HEK293 (cell line): Measurements from ENCODE around the gene MRPS10.
A peak's percentile ranks its signal among the peaks of the same experiment; 100 is the strongest.

ENCODE experiments used
- CTCF ChIA-PET: fragments of 350-600 bp; formaldehyde crosslinking; extraction: SDS; loops from one replicate; lab custom pipeline; 2021; ENCODE audit warnings: antibody characterized with exemption; lab: Yijun Ruan, JAX
- POLR2A ChIA-PET: fragments of 300-600 bp; formaldehyde crosslinking; extraction: SDS; loops from one replicate; lab custom pipeline; 2020; ENCODE audit warnings: antibody characterized with exemption, inconsistent platforms; lab: Yijun Ruan, JAX
- H3K27ac ChIP-seq: fragments of 200-500 bp; sonication (Bioruptor generic); 2 replicates; pipeline ENCODE4 v1.5.1; 2014; ENCODE audit warnings: low read depth, low read length, control low read depth, inconsistent platforms; ENCODE audit errors: extremely low read depth
- H3K36me3 ChIP-seq, 2 experiments: fragments of 200-500 bp in 1 of 2; sonication (Bioruptor generic) in 1 of 2; 1 replicate in 1 of 2; 2 replicates in 1 of 2; pipeline ENCODE4 v1.5.1; 2014 to 2017; ENCODE audit warnings: inconsistent platforms in 2 of 2, low read length in 2 of 2; ENCODE audit not compliant: control insufficient read depth in 2 of 2, insufficient read depth in 1 of 2
- H3K4me1 ChIP-seq: fragments of 200-500 bp; sonication (Bioruptor generic); 2 replicates; pipeline ENCODE4 v1.5.1; 2014; ENCODE audit warnings: mild to moderate bottlenecking, low read length, inconsistent platforms; ENCODE audit not compliant: control insufficient read depth, insufficient read depth
- H3K4me3 ChIP-seq: 2 replicates; pipeline ENCODE4 v1.5.1; 2011; ENCODE audit warnings: low read depth, mild to moderate bottlenecking, control low read depth, low read length, moderate library complexity
- H3K9me3 ChIP-seq: fragments of 200-500 bp; sonication (Bioruptor generic); 2 replicates; pipeline ENCODE4 v1.5.1; 2014; ENCODE audit warnings: low read depth, low read length, inconsistent platforms; ENCODE audit not compliant: control insufficient read depth, insufficient read depth
- FEZF1 ChIP-seq: fragments of 450-650 bp; formaldehyde crosslinking; IDR thresholded peaks from 2 replicates; pipeline ENCODE4 v1.5.1; 2016; ENCODE audit warnings: missing biosample characterization, missing genetic modification characterization
- GLI4 ChIP-seq: fragments of 450-650 bp; formaldehyde crosslinking; IDR thresholded peaks from 2 replicates; pipeline ENCODE4 v1.5.1; 2016; ENCODE audit warnings: missing biosample characterization, missing genetic modification characterization
- GLIS1 ChIP-seq: fragments of 450-650 bp; formaldehyde crosslinking; IDR thresholded peaks from 2 replicates; pipeline ENCODE4 v1.5.1; 2016; ENCODE audit warnings: missing biosample characterization, missing genetic modification characterization
- HOXD13 ChIP-seq: sonication (generic); formaldehyde crosslinking; IDR thresholded peaks from 2 replicates; pipeline ENCODE4 v1.8.0; 2022; ENCODE audit warnings: missing genetic modification reagents, borderline replicate concordance
- KLF1 ChIP-seq: fragments of 450-650 bp; formaldehyde crosslinking; IDR thresholded peaks from 2 replicates; pipeline ENCODE4 v1.5.1; 2016; ENCODE audit warnings: missing biosample characterization, missing genetic modification characterization
- KLF16 ChIP-seq: fragments of 450-650 bp; formaldehyde crosslinking; IDR thresholded peaks from 2 replicates; pipeline ENCODE4 v1.5.1; 2017; ENCODE audit warnings: missing biosample characterization, missing genetic modification characterization
- KLF7 ChIP-seq: fragments of 450-650 bp; formaldehyde crosslinking; IDR thresholded peaks from 2 replicates; pipeline ENCODE4 v1.5.1; 2016; ENCODE audit warnings: missing biosample characterization, missing genetic modification characterization, borderline replicate concordance
- KLF9 ChIP-seq: fragments of 450-650 bp; formaldehyde crosslinking; IDR thresholded peaks from 2 replicates; pipeline ENCODE4 v1.5.1; 2016; ENCODE audit warnings: missing biosample characterization, missing genetic modification characterization, low read depth
- MYNN ChIP-seq: fragments of 450-650 bp; formaldehyde crosslinking; IDR thresholded peaks from 2 replicates; pipeline ENCODE4 v1.5.1; 2016; ENCODE audit warnings: missing biosample characterization, missing genetic modification characterization, borderline replicate concordance
- OVOL3 ChIP-seq: fragments of 450-650 bp; formaldehyde crosslinking; IDR thresholded peaks from 2 replicates; pipeline ENCODE4 v1.5.1; 2016; ENCODE audit warnings: missing biosample characterization, missing genetic modification characterization
- REPIN1 ChIP-seq: fragments of 450-650 bp; formaldehyde crosslinking; IDR thresholded peaks from 2 replicates; pipeline ENCODE4 v1.5.1; 2017; ENCODE audit warnings: missing biosample characterization, missing genetic modification characterization, low read depth
- SP2 ChIP-seq: fragments of 450-650 bp; formaldehyde crosslinking; IDR thresholded peaks from 2 replicates; pipeline ENCODE4 v1.5.1; 2016; ENCODE audit warnings: missing biosample characterization, missing genetic modification characterization
- ZBTB48 ChIP-seq: fragments of 450-650 bp; formaldehyde crosslinking; IDR thresholded peaks from 2 replicates; pipeline ENCODE4 v1.5.1; 2016; ENCODE audit warnings: missing biosample characterization, missing genetic modification characterization
- ZFP3 ChIP-seq: fragments of 450-650 bp; formaldehyde crosslinking; IDR thresholded peaks from 2 replicates; pipeline ENCODE4 v1.5.1; 2016; ENCODE audit warnings: low read depth, missing biosample characterization, missing genetic modification characterization
- ZFP41 ChIP-seq: fragments of 450-650 bp; formaldehyde crosslinking; IDR thresholded peaks from 2 replicates; pipeline ENCODE4 v1.5.1; 2016; ENCODE audit warnings: missing biosample characterization, missing genetic modification characterization, borderline replicate concordance
- ZNF140 ChIP-seq: fragments of 450-650 bp; formaldehyde crosslinking; IDR thresholded peaks from 2 replicates; pipeline ENCODE4 v1.5.1; 2016; ENCODE audit warnings: missing biosample characterization, missing genetic modification characterization
- ZNF16 ChIP-seq: fragments of 450-650 bp; formaldehyde crosslinking; IDR thresholded peaks from 2 replicates; pipeline ENCODE4 v1.5.1; 2016; ENCODE audit warnings: low read depth, missing biosample characterization, missing genetic modification characterization
- ZNF223 ChIP-seq: fragments of 450-650 bp; formaldehyde crosslinking; IDR thresholded peaks from 2 replicates; pipeline ENCODE4 v1.5.1; 2016; ENCODE audit warnings: missing biosample characterization, missing genetic modification characterization
- ZNF350 ChIP-seq: fragments of 450-650 bp; formaldehyde crosslinking; IDR thresholded peaks from 2 replicates; pipeline ENCODE4 v1.5.0; 2017; ENCODE audit warnings: missing biosample characterization, mild to moderate bottlenecking, missing genetic modification characterization
- ZNF354C ChIP-seq: fragments of 450-650 bp; formaldehyde crosslinking; IDR thresholded peaks from 2 replicates; pipeline ENCODE4 v1.5.1; 2016; ENCODE audit warnings: missing biosample characterization, missing genetic modification characterization, low read depth, borderline replicate concordance
- ZNF391 ChIP-seq: fragments of 450-650 bp; formaldehyde crosslinking; IDR thresholded peaks from 2 replicates; pipeline ENCODE4 v1.5.1; 2016; ENCODE audit warnings: low read depth, missing biosample characterization, missing genetic modification characterization, borderline replicate concordance
- ZNF394 ChIP-seq: fragments of 450-650 bp; formaldehyde crosslinking; IDR thresholded peaks from 2 replicates; pipeline ENCODE4 v1.5.1; 2016; ENCODE audit warnings: missing biosample characterization, missing genetic modification characterization, mild to moderate bottlenecking, moderate library complexity, borderline replicate concordance
- ZNF423 ChIP-seq: fragments of 450-650 bp; formaldehyde crosslinking; IDR thresholded peaks from 2 replicates; pipeline ENCODE4 v1.5.1; 2016; ENCODE audit warnings: missing biosample characterization, missing genetic modification characterization
- ZNF544 ChIP-seq: fragments of 450-650 bp; formaldehyde crosslinking; IDR thresholded peaks from 2 replicates; pipeline ENCODE4 v1.5.0; 2017; ENCODE audit warnings: missing biosample characterization, missing genetic modification characterization
- ZNF621 ChIP-seq: fragments of 450-650 bp; formaldehyde crosslinking; IDR thresholded peaks from 2 replicates; pipeline ENCODE4 v1.5.1; 2017; ENCODE audit warnings: missing biosample characterization, missing genetic modification characterization
- ZNF629 ChIP-seq: fragments of 450-650 bp; formaldehyde crosslinking; IDR thresholded peaks from 2 replicates; pipeline ENCODE4 v1.5.1; 2017; ENCODE audit warnings: missing biosample characterization, missing genetic modification characterization
- ZNF777 ChIP-seq: fragments of 450-650 bp; formaldehyde crosslinking; IDR thresholded peaks from 2 replicates; pipeline ENCODE4 v1.5.1; 2017; ENCODE audit warnings: missing biosample characterization, missing genetic modification characterization, borderline replicate concordance
- ZNF792 ChIP-seq: fragments of 450-650 bp; formaldehyde crosslinking; IDR thresholded peaks from 2 replicates; pipeline ENCODE4 v1.5.1; 2016; ENCODE audit warnings: missing biosample characterization, missing genetic modification characterization
- ZSCAN16 ChIP-seq: fragments of 450-650 bp; formaldehyde crosslinking; IDR thresholded peaks from 2 replicates; pipeline ENCODE4 v1.5.1; 2016; ENCODE audit warnings: missing biosample characterization, missing genetic modification characterization
- TF ChIP-seq, protein P1 (sequence below): fragments of 450-650 bp; formaldehyde crosslinking; IDR thresholded peaks from 2 replicates; pipeline ENCODE4 v1.5.1; 2016; ENCODE audit warnings: missing biosample characterization, missing genetic modification characterization, low read depth
- TF ChIP-seq, protein P2 (sequence below): fragments of 450-650 bp; formaldehyde crosslinking; IDR thresholded peaks from 2 replicates; pipeline ENCODE4; 2016; ENCODE audit warnings: missing biosample characterization, missing genetic modification characterization
- TF ChIP-seq, protein P3 (sequence below): fragments of 450-650 bp; formaldehyde crosslinking; IDR thresholded peaks from 2 replicates; pipeline ENCODE4 v1.5.0; 2017; ENCODE audit warnings: missing biosample characterization, missing genetic modification characterization, borderline replicate concordance

MRPS10 gene

DNA sequence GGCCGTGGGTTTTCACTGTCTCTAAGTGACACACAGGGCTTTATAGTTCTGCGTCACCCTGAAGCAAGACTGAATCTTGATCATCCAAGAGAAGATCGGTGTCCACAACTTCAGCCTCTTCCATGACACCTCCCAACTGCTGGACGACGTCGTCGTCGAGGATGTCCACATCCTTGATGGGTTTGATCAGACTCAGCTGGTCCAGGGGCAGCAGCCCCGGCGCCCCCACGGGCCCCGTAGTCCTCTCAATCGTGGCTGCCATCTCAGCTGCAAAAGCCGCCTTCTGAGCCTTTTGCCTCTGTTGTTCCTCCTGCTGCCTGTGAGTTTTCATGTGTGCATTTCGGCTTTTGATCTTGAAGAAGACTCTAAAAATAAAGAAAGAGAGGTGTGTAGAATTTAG, 10.6 kb upstream of the MRPS10 start:
- TF ChIP-seq ZNF629 (no peak), ZNF350 (tag by site-specific recombination) (no peak), HOXD13 (CRISPR knock-in tag) (no peak), ZNF544 (no peak), GLIS1 (tag by site-specific recombination) (no peak), SP2 (tag by site-specific recombination) (no peak), ZNF391 (tag by site-specific recombination) (no peak), ZNF140 (no peak), ZBTB48 (tag by site-specific recombination) (no peak), KLF9 (tag by site-specific recombination) (no peak), ZNF16 (tag by site-specific recombination) (no peak)
- TF ChIP-seq, protein P1, sequence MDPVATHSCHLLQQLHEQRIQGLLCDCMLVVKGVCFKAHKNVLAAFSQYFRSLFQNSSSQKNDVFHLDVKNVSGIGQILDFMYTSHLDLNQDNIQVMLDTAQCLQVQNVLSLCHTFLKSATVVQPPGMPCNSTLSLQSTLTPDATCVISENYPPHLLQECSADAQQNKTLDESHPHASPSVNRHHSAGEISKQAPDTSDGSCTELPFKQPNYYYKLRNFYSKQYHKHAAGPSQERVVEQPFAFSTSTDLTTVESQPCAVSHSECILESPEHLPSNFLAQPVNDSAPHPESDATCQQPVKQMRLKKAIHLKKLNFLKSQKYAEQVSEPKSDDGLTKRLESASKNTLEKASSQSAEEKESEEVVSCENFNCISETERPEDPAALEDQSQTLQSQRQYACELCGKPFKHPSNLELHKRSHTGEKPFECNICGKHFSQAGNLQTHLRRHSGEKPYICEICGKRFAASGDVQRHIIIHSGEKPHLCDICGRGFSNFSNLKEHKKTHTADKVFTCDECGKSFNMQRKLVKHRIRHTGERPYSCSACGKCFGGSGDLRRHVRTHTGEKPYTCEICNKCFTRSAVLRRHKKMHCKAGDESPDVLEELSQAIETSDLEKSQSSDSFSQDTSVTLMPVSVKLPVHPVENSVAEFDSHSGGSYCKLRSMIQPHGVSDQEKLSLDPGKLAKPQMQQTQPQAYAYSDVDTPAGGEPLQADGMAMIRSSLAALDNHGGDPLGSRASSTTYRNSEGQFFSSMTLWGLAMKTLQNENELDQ (tag by site-specific recombination) = no peak
- TF ChIP-seq, protein P2, sequence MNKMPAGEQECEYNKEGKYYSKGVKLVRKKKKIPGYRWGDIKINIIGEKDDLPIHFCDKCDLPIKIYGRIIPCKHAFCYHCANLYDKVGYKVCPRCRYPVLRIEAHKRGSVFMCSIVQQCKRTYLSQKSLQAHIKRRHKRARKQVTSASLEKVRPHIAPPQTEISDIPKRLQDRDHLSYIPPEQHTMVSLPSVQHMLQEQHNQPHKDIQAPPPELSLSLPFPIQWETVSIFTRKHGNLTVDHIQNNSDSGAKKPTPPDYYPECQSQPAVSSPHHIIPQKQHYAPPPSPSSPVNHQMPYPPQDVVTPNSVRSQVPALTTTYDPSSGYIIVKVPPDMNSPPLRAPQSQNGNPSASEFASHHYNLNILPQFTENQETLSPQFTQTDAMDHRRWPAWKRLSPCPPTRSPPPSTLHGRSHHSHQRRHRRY (tag by site-specific recombination) = no peak
- TF ChIP-seq, all 188 proteins: peak for 0
- CTCF ChIA-PET = interaction anchor here (0.6 to 5.2 kb wide), 4 partner anchors 14 to 320 kb away, joined by 3 to 46 read pairs (median 4); no protein-coding TSS in a partner anchor
- Histone ChIP-seq H3K9me3 (no peaks in the 10 kb centered on the region), H3K4me1 (peaks cover 16% of the 10 kb centered on the region), H3K4me3 (no peak overlapping the region), H3K27ac (no peak overlapping the region), H3K36me3 (peaks cover 0 to 3% of the 10 kb centered on the region in 2 experiments; a peak in 1 of 3 replicates)
- POLR2A ChIA-PET = no interaction called here

DNA sequence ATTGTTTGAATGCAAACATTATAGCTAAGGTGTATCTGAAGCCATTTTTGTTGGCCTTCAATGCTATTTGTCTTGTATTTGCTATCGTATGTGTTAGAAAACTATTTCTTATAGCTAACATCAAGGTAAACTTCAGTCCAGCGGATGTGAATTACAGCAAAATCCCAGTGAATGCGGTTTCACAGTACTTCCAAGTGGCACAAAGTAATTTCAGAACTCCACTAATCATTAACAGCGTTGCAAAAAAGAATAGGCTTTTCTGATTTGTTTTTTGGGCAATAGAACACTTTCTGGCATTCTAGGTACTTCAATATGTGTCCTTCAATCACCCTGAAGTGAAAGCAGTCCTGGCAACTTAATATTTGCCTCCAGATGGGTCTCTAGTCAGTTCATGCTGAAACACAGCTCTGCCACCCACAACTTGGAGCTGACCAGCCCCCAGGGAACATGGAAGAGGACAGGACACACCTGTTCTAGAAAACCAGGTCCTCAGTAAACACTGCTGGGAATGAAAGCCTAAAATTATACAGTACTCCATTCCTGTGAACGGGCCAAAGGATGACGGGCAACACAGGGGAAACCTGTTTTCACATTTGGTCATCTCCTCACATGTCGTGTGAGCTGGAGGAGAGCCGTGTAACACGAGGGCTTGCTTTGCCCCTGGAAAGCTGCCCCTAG, 9.7 kb upstream of the MRPS10 start:
- Histone ChIP-seq H3K27ac (no peak overlapping the region; the same call in 1 of the 2 replicates), H3K4me3 (no peak overlapping the region)

DNA sequence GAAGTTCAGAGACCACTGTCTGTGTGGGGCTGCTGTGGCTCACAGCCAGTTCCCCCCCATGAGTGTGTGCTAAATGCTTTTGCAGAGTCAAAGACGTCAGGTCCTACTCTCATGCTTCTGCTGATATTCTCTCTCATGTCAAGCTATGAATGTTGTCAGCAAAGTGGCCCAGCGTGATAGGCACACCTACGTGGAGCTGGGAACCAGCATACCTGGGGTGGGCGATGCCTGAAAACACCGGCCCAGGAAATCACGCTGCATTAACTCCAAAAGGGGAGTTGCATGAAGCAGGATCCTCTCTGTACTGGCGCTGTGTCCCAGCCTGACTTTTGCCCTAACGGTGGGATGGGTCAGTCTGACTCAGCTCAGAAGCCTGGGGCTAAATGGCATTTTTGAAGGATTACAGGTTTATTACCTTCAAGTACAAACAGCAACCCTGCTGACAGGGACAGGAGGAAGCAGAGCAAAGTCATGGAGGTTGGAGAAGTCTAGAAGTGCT, 9.0 kb upstream of the MRPS10 start:
- CTCF ChIA-PET = interaction anchor here (0.7 to 5.2 kb wide), 13 partner anchors 10 to 858 kb away, joined by 3 to 46 read pairs (median 3); partner anchors contain the start of genes MRPS10 and TAF8
- Histone ChIP-seq H3K4me3 (no peak overlapping the region), H3K27ac (peak overlapping the region; percentile 34; the same call in 1 of the 2 replicates), H3K36me3 (no peaks in the 10 kb centered on the region), H3K9me3 (no peaks in the 10 kb centered on the region), H3K4me1 (peaks cover 16% of the 10 kb centered on the region)
- POLR2A ChIA-PET = interaction anchor here (0.5 to 1.7 kb wide), 10 partner anchors 9 to 796 kb away, joined by 3 to 7 read pairs (median 4); partner anchors contain the start of genes MRPS10, TAF8, TOMM6 and UBR2
- TF ChIP-seq KLF16 (tag by site-specific recombination) (no peak), ZNF629 (peak; percentile 69; the same call in 1 of the 2 replicates), ZNF792 (tag by site-specific recombination) (no peak), ZFP41 (tag by site-specific recombination) (no peak), REPIN1 (tag by site-specific recombination) (no peak), ZNF777 (tag by site-specific recombination) (no peak), GLIS1 (tag by site-specific recombination) (no peak), FEZF1 (tag by site-specific recombination) (peak; percentile 37)
- TF ChIP-seq, protein P3, sequence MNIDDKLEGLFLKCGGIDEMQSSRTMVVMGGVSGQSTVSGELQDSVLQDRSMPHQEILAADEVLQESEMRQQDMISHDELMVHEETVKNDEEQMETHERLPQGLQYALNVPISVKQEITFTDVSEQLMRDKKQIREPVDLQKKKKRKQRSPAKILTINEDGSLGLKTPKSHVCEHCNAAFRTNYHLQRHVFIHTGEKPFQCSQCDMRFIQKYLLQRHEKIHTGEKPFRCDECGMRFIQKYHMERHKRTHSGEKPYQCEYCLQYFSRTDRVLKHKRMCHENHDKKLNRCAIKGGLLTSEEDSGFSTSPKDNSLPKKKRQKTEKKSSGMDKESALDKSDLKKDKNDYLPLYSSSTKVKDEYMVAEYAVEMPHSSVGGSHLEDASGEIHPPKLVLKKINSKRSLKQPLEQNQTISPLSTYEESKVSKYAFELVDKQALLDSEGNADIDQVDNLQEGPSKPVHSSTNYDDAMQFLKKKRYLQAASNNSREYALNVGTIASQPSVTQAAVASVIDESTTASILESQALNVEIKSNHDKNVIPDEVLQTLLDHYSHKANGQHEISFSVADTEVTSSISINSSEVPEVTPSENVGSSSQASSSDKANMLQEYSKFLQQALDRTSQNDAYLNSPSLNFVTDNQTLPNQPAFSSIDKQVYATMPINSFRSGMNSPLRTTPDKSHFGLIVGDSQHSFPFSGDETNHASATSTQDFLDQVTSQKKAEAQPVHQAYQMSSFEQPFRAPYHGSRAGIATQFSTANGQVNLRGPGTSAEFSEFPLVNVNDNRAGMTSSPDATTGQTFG (tag by site-specific recombination) = no peak

More for the DNA sequence above, 9.7 kb upstream of the MRPS10 start:
- Histone ChIP-seq H3K9me3 (no peaks in the 10 kb centered on the region), H3K4me1 (peaks cover 16% of the 10 kb centered on the region), H3K36me3 (peaks cover 0 to 3% of the 10 kb centered on the region in 2 experiments; a peak in 1 of 3 replicates)
- TF ChIP-seq ZNF223 (tag by site-specific recombination) (no peak), MYNN (tag by site-specific recombination) (no peak), ZSCAN16 (tag by site-specific recombination) (no peak), GLI4 (tag by site-specific recombination) (no peak), KLF7 (tag by site-specific recombination) (no peak), ZNF621 (tag by site-specific recombination) (no peak), GLIS1 (tag by site-specific recombination) (no peak), ZNF423 (tag by site-specific recombination) (no peak), ZFP3 (tag by site-specific recombination) (no peak), ZNF354C (no peak), KLF1 (tag by site-specific recombination) (no peak), ZNF394 (tag by site-specific recombination) (no peak), OVOL3 (no peak)
- POLR2A ChIA-PET = interaction anchor here (0.5 to 1.7 kb wide), 8 partner anchors 8 to 796 kb away, joined by 3 to 7 read pairs (median 4); partner anchors contain the start of genes TAF8 and UBR2
- CTCF ChIA-PET = interaction anchor here (0.6 to 5.2 kb wide), 12 partner anchors 10 to 859 kb away, joined by 3 to 46 read pairs (median 3); partner anchors contain the start of genes MRPS10 and TAF8
